ENCODE results near the gene PNPLA8.

GRCh38 chr7:108517951-108518350, 8.0 kb downstream of the PNPLA8 start:
- no peak for TF ChIP-seq TCF12 (IDR thresholded peaks at IDR 0.05; ENCODE audit: low read depth)
- no peak for TF ChIP-seq EP300 (IDR thresholded peaks at IDR 0.05; ENCODE audit: borderline replicate concordance)
- TF ChIP-seq YY1 (IDR thresholded peaks at IDR 0.05; ENCODE audit: low read depth): no peak
- no peak for TF ChIP-seq REST (IDR thresholded peaks at IDR 0.05; ENCODE audit: low read depth)

Data from Ishikawa (cell line).